GM18907 (cell line): Measurements from ENCODE around the gene KDM4B.
"Not testable (repeated sequence)": the region's sequence is repeated elsewhere in the genome, so short reads cannot be mapped to it uniquely, and the experiment has no call there.

Experiments used
- ATAC-seq: cut with Tn5 transposase; IDR thresholded peaks from one replicate; pipeline ENCODE4 v1.9.1; 2021; ENCODE audit warnings: mild to moderate bottlenecking, moderate library complexity; ENCODE audit not compliant: unreplicated experiment

The KDM4B gene

DNA sequence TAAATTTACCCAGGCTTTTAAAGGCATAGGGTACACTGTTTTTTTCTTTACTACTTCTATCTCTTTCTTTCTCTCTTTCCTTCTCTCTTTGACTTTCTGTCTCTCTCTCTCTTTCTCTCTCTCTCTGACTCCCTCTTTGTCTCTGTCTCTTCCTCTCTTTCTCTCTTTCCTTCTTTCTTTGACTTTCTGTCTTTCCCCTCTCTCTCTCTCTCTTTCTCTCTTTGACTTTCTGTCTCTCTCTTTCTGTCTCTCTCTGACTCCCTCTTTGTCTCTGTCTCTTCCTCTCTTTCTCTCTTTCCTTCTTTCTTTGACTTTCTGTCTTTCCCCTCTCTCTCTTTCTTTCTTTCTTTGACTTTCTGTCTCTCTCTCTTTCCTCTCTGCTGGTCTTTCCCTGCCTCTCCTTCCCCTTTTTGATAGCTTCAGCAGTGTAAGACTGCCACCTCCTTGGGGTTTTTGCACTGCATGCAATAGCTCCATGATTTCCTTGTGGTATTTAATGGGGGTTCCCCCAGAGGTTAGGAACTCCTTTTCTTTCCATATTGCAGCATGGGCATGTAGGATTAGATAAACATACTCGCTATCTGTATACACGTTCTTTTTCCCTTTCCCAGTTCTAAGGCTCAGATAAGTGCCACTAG, 191.4 kb downstream of the KDM4B start:
- not testable (repeated sequence) for ATAC-seq

DNA sequence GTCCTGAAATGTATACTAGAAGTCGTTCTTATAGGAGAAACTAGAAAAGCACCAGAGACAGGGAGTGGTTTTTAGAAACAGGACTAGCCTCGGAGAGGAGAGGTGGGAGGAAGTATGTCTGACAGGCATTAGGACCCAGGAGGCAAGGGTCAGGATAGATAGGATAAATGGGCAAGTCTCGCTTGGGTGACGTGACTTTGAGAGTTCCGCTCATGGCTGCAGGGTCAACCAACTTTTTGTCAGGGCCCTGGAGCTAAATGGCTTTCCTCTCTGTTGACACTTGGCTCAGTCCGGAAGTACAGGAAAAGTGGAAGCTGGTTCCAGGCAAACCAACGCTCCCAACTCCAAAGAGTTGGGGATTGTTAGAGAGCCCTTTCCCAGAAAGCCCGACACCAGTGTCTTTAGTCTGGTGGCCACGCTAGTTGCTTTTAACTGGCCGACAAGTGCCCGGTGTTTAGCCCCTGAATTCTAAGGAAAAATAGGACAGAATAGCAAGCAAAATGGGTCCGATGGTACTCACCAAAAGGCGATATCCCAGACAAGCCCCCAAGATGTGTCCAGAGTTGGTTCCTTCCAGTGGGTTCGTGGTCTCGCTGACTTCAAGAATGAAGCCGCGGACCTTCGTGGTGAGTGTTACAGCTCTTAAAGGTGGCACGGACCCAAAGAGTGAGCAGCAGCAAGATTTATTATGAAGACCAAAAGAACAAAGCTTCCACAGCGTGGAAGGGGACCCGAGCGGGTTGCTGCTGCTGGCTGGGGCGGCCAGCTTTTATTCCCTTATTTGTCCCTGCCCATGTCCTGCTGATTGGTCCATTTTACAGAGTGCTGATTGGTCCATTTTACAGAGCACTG, 196.2 kb downstream of the KDM4B start:
- ATAC-seq: not testable (repeated sequence)

DNA sequence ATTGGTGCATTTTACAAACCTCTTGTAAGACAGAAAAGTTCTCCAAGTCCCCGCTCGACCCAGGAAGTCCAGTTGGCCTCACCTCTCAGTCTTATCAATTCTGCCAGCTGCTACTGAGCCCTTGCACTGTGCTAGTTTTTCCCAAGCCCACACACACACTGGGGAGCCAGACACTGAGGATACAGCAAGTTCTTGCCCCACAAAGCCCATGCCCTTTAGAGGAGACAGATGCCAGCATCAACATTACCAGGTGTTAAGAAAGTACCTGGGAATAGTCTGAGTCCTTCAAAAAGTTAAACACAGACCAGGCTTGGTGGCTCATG, 196.7 kb downstream of the KDM4B start:
- no peak for ATAC-seq

DNA sequence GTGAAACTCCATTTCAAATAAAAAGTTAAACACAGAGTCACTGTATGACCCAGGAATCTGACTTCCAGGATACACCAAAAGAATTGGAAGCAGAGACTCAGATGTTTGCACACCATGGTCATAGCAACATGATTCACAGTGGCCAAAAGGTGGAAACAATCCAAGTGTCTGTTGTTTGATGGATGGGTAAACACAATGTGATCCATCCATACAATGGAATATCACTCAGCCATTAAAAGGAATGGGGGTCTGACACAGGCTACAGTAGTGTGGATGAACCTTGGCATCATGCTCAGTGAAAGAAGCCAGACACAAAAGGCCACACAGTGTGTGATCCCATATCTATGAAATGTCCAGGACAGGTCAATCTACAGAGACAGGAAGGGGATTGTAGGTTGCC, 197.3 kb downstream of the KDM4B start:
- no peak for ATAC-seq

DNA sequence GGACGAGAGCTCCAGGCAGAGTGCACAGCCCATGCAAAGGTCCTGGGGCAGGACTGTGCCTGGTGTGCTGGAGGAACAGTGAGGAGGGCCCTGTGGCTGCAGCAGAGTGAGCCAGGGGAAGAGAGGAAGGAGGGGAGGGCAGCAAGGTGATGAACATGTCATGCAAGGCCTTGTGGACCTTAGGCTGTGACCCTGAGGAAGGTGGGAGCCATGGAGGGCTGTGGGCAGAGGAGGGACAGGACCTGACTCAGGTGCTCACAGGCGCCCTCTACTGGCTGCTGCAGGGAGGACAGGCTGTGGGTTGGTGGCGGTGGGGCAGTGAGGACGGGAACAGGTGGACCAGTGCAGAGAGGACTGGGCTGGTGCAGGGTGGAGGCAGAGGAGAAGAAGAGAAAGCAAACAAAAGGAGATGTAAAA, 201.4 kb downstream of the KDM4B start:
- no peak for ATAC-seq

GRCh38 chr19:5171711-5172110, 202.8 kb downstream of the KDM4B start:
- ATAC-seq: no peak

GRCh38 chr19:5172859-5173630, 204.1 kb downstream of the KDM4B start:
- no peak for ATAC-seq

DNA sequence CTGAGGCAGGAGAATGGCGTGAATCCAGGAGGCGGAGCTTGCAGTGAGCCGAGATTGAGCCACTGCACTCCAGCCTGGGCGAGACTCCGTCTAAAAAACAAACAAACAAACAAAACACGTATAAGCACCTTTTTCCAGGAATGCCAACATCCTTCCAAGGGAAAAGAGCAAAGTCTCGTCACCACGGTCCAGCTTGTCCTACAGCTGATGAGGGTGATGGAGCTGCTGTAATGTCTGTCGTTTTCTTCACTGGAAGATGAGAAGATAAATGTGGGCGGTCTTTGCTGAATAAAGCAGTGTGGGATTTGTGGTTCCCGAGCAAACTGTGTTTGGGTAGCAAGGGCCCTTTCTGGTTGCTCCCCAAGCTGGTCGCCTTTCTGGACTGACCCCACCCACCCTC, 205.1 kb downstream of the KDM4B start:
- no peak for ATAC-seq

GRCh38 chr19:5177745-5178450, 209.0 kb downstream of the KDM4B start:
- no peak for ATAC-seq

GRCh38 chr19:5178841-5179240, 209.9 kb downstream of the KDM4B start:
- no peak for ATAC-seq

DNA sequence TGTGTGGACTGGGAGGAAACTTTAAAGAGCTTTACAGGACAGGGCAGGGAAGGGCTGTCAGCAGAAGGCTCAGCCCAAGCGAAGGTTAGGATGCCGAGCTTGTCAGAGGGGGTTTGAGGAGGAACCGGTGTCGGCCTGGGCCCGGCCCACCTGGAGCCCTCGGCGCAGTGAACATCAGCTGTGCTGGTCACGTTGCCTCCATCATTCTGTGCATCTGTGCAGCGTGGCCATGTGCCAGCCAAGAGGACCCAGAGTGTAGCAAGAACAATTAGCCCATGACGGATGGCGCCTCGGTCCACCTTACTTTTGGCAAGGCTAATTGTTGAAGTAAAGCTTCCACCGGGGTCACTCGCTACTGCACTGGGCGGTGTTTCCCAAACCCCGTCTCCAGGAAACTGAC, 210.3 kb downstream of the KDM4B start:
- no peak for ATAC-seq

DNA sequence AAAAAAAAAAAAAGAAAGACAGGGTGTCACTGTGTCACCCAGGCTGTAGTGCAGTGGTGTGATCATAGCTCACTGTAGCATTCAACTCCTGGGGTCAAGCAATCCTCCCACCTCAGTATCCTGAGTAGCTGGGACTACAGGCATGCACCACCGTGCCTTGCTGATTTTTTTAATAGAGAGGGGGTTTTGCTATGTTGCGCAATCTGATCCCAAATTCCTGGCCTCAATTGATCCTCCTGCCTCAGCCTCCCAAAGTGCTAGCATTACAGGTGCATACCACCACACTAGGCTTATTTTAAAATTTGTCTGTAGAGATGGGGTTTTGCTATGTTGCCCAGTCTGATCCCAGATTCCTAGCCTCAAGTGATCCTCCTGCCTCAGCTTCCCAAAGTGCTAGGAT, 212.4 kb downstream of the KDM4B start:
- no peak for ATAC-seq

DNA sequence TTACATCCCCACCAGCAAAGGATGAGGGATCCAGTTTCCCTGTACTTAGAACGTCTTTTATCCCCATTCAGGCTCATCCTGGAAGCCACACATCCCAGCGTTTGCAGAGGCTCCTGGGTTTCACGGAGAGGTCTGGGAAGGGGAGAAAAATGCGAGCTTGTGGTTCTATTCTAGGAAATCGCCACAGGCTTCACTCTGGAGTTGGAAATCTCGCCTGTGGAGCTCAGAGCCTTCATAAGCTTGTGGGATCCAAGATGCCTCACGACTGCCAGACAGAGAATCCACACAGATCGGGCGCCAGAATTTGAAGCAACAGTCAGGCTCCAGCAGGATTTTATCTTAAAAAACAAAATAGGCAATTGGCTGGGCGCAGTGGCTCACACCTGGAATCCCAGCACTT, 213.8 kb downstream of the KDM4B start:
- no peak for ATAC-seq

DNA sequence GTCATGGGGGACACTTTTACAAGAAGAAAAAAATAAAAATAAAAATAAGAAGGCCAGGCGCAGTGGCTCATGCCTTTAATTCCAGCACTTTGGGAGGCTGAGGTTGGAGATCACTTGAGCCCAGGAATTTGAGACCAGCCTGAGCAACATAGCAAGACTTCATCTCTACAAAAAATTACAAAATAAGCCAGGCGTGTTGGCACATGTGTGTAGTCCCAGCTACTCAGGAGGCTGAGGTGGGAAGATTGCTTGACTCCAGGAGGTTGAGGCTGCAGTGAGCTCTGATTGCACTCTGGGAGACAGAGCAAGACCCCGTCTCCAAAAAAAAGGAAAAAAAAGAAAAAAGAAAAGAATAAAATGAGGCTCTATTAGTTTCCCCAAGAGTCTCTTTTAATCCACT, 214.7 kb downstream of the KDM4B start:
- no peak for ATAC-seq

GRCh38 chr19:5184930-5185329, 216.0 kb downstream of the KDM4B start:
- ATAC-seq: no peak

GRCh38 chr19:5186293-5187050, 217.6 kb downstream of the KDM4B start:
- ATAC-seq: no peak

DNA sequence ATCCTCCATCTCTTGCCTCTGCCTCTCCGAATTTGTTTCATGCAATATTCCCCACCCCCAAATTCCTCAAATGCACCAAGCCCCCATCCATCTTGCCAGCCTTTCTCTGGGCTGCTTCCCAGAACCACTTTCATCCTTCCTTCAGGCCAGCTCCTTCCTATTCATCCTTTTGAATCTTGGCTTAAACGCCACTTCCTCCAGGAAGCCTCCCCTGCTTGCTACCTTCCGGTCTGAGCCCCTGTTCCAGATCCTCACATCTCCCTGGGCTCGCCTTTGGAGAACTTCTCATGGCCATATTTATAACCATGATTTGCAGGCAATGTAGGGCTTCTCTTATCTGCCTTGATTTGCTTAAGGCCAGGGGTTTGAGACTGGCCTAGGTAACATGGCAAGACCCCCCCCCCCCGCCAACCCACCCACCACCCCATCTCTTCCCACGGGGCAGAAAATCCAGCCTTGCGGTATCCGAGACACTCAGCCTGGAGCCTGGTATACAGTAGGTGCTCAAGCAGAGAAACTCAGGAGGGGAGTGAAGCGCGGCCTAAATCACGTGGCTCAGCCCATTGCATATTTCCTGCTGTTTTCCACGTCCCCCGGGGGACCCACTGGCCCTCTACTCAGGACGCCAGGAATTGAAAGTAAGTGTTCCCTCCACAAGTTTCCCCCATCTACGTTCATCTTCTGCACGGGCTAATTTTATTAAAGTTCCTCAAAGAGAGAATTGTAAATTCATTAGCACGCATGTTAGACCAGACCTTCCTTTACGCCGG, 219.8 kb downstream of the KDM4B start:
- no peak for ATAC-seq

- no peak for ATAC-seq
These were observed 220.3 kb downstream of the KDM4B start for GRCh38 chr19:5189318-5189607.

GRCh38 chr19:5191091-5191490, 222.2 kb downstream of the KDM4B start:
- ATAC-seq: no peak

DNA sequence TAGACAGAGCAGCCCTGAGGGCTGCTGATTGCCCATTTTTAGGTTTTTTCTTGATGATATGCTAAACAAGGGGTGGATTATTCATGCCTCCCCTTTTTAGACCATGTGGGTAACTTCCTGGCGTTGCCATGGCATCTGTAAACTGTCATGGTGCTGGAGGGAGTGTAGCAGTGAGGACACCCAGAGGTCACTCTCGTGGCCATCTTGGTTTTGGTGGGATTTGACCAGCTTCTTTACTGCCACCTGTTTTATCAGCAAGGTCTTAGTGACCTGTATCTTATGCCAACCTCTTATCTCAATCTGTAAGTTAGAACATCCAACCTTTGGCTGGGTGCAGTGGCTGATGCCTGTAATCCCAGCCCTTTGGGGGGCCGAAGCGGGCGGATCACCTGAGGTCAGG, 223.7 kb downstream of the KDM4B start:
- ATAC-seq: no peak
